Nephron progenitor cell (in vitro differentiated cells): ENCODE results near the gene C13orf42.

Experiments
- DNase-seq: peaks from one replicate; pipeline ENCODE4 v3.0.0; 2021
- H3K27ac Mint-ChIP-seq: 2 replicates; pipeline ENCODE4 v1.8.0; 2021; ENCODE audit warnings: mild to moderate bottlenecking, moderate library complexity, mixed read lengths
- H3K27me3 Mint-ChIP-seq: 2 replicates; pipeline ENCODE4 v1.8.0; 2021; ENCODE audit warnings: mild to moderate bottlenecking, low read depth, mixed read lengths; ENCODE audit not compliant: poor library complexity
- H3K36me3 Mint-ChIP-seq: 2 replicates; pipeline ENCODE4 v1.8.0; 2021; ENCODE audit warnings: low read depth, mixed read lengths
- H3K4me1 Mint-ChIP-seq: 2 replicates; pipeline ENCODE4 v1.8.0; 2021; ENCODE audit warnings: mixed read lengths
- H3K4me3 Mint-ChIP-seq: 2 replicates; pipeline ENCODE4 v1.8.0; 2021; ENCODE audit warnings: mild to moderate bottlenecking, moderate library complexity, mixed read lengths
- H3K9me3 Mint-ChIP-seq: 2 replicates; pipeline ENCODE4 v1.8.0; 2021; ENCODE audit warnings: mild to moderate bottlenecking, moderate library complexity, mixed read lengths
- CTCF ChIP-seq: fragments of 200-600 bp; sonication (generic); IDR thresholded peaks from 2 replicates; pipeline ENCODE4 v1.5.0; 2021; ENCODE audit warnings: antibody characterized with exemption

C13orf42 gene

DNA sequence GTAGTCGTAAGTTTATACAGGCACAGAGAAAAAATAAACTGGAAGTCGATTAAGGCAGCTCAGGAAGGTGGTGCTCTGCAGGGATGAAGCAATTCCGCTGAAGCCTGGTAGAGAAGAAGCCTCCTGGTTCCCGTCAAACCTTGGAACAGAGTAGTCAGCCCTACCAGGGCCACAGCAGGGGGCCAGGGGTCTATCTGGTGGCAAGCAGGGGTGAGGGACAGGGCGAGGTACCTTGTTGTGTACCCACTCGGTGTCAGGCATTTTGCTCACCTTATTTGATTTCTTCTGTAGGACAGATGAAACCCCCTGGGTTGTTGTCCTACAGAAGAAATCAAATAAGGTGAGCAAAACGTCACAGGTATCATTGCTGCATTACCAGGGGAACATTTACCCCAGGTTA is 70.6 kb downstream of the C13orf42 start:
- no peak for DNase-seq
- no peaks in the 10 kb centered on the region for H3K36me3 Mint-ChIP-seq
- H3K9me3 Mint-ChIP-seq: no peaks in the 10 kb centered on the region
- peaks cover 8% of the 10 kb centered on the region for H3K4me1 Mint-ChIP-seq
- no peak overlapping the region for H3K27ac Mint-ChIP-seq
- no peak for TF ChIP-seq CTCF
- H3K27me3 Mint-ChIP-seq: no peaks in the 10 kb centered on the region
- H3K4me3 Mint-ChIP-seq: no peak overlapping the region

DNA sequence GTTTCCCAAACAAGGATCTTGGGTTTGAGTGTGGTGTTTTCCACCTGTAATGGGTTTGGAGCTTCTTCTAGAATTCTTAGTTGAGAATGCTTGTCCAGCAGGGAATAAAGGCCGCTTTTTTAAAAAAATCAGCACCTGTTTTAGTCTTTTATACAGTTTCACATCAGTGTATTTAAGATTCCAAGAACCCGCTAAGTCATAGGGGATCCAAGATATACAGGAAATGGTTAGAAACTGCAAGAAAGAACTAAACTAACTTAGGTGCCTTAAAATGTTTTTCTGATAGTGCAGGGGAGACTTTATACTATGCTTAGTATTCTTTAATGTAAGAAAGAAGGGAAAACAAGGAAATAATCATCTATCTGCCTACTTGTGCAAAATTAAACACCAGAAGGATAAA is 74.7 kb downstream of the C13orf42 start:
- Mint-ChIP-seq H3K27ac (no peak overlapping the region), H3K36me3 (no peaks in the 10 kb centered on the region), H3K9me3 (no peaks in the 10 kb centered on the region), H3K4me1 (no peaks in the 10 kb centered on the region), H3K27me3 (peaks cover 3% of the 10 kb centered on the region), H3K4me3 (no peak overlapping the region)
- DNase-seq: no peak
- TF ChIP-seq CTCF: no peak

GRCh38 chr13:51035978-51036377 is 75.1 kb downstream of the C13orf42 start:
- Mint-ChIP-seq H3K27me3 (peaks cover 3% of the 10 kb centered on the region), H3K9me3 (no peaks in the 10 kb centered on the region), H3K4me1 (no peaks in the 10 kb centered on the region), H3K27ac (no peak overlapping the region), H3K4me3 (no peak overlapping the region), H3K36me3 (no peaks in the 10 kb centered on the region)
- DNase-seq: no peak
- TF ChIP-seq CTCF: no peak

DNA sequence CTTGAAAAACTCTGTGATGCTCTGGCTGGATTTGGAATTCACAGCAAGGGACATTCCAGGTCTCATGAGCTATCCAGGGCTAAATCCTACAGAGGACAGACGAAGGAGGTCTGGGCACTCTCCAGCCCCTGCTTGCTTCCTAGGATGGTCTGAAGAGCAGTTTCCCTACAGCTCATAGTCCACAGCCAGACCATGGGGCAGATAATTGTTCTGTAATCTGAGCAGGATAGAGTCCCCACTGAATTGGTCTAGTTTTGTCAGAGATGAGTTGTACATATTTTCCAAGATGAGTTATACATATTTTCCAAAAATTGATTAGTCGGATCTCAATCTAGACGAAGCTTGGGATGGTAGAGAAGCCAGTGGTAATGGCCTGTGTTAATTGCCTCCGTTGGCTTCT is 75.6 kb downstream of the C13orf42 start:
- H3K4me1 Mint-ChIP-seq: no peaks in the 10 kb centered on the region
- no peak overlapping the region for H3K4me3 Mint-ChIP-seq
- no peak overlapping the region for H3K27ac Mint-ChIP-seq
- no peaks in the 10 kb centered on the region for H3K36me3 Mint-ChIP-seq
- no peak for TF ChIP-seq CTCF
- H3K9me3 Mint-ChIP-seq: no peaks in the 10 kb centered on the region
- H3K27me3 Mint-ChIP-seq: peaks cover 3% of the 10 kb centered on the region
- DNase-seq: no peak

- no peak for TF ChIP-seq CTCF
- no peaks in the 10 kb centered on the region for H3K4me1 Mint-ChIP-seq
- H3K9me3 Mint-ChIP-seq: no peaks in the 10 kb centered on the region
- no peak overlapping the region for H3K4me3 Mint-ChIP-seq
- H3K36me3 Mint-ChIP-seq: no peaks in the 10 kb centered on the region
- DNase-seq: no peak
- peaks cover 3% of the 10 kb centered on the region for H3K27me3 Mint-ChIP-seq
- no peak overlapping the region for H3K27ac Mint-ChIP-seq
Measured at GRCh38 chr13:51034906-51035305, 76.2 kb downstream of the C13orf42 start.

GRCh38 chr13:51033421-51034185 is 77.5 kb downstream of the C13orf42 start:
- Mint-ChIP-seq H3K4me3 (no peak overlapping the region), H3K4me1 (no peaks in the 10 kb centered on the region), H3K27me3 (peaks cover 6% of the 10 kb centered on the region), H3K9me3 (no peaks in the 10 kb centered on the region), H3K27ac (no peak overlapping the region), H3K36me3 (no peaks in the 10 kb centered on the region)
- TF ChIP-seq CTCF: no peak
- no peak for DNase-seq
